DOHH2 (cell line): Measurements from ENCODE around the gene ROR2.

Source experiments
- H3F3A ChIP-seq: fragments of 200-600 bp; sonication (generic), shearing (Covaris generic); 2 replicates; pipeline ENCODE4 v1.6.0; 2016; ENCODE audit warnings: antibody characterized with exemption, mild to moderate bottlenecking; ENCODE audit not compliant: control insufficient read depth, insufficient read depth
- H3K27ac ChIP-seq: fragments of 200-600 bp; sonication (generic); 2 replicates; pipeline ENCODE4 v1.5.1; 2014; ENCODE audit warnings: low read depth, mild to moderate bottlenecking, low read length, moderate library complexity
- H3K27me3 ChIP-seq: fragments of 200-600 bp; sonication (generic); 2 replicates; pipeline ENCODE4 v1.6.1; 2014; ENCODE audit warnings: mild to moderate bottlenecking, low read length, mixed read lengths; ENCODE audit not compliant: control insufficient read depth
- H3K36me3 ChIP-seq: fragments of 200-600 bp; sonication (generic); 2 replicates; pipeline ENCODE4 v1.6.1; 2014; ENCODE audit warnings: mild to moderate bottlenecking, low read length, moderate library complexity, mixed read lengths; ENCODE audit not compliant: control insufficient read depth
- H3K4me1 ChIP-seq: fragments of 200-600 bp; sonication (generic); 2 replicates; pipeline ENCODE4 v1.6.1; 2014; ENCODE audit warnings: mild to moderate bottlenecking, low read length, mixed read lengths; ENCODE audit not compliant: control insufficient read depth
- H3K4me2 ChIP-seq: fragments of 200-600 bp; sonication (generic); 2 replicates; pipeline ENCODE4 v1.6.0; 2014; ENCODE audit warnings: mild to moderate bottlenecking, low read length, moderate library complexity
- H3K4me3 ChIP-seq: fragments of 200-600 bp; sonication (generic); 2 replicates; pipeline ENCODE4 v1.5.1; 2014; ENCODE audit warnings: mild to moderate bottlenecking, low read length, mixed read lengths
- H3K79me2 ChIP-seq: fragments of 200-600 bp; sonication (generic); 2 replicates; pipeline ENCODE4 v1.6.1; 2014; ENCODE audit warnings: mild to moderate bottlenecking, low read length, mixed read lengths; ENCODE audit not compliant: control insufficient read depth
- H3K9me2 ChIP-seq: fragments of 200-600 bp; sonication (generic); replicated peaks from 2 replicates; pipeline ENCODE4 v1.6.1; 2014; ENCODE audit warnings: mild to moderate bottlenecking, low read length, mixed read lengths; ENCODE audit not compliant: control insufficient read depth
- H3K9me3 ChIP-seq: fragments of 200-600 bp; sonication (generic); 2 replicates; pipeline ENCODE4 v1.6.1; 2014; ENCODE audit warnings: antibody characterized with exemption, low read length, mixed read lengths; ENCODE audit not compliant: control insufficient read depth, insufficient read depth
- H4K20me1 ChIP-seq: fragments of 200-600 bp; sonication (generic); 2 replicates; pipeline ENCODE4 v1.6.0; 2014; ENCODE audit warnings: low read depth, mild to moderate bottlenecking, antibody characterized with exemption, low read length, moderate library complexity; ENCODE audit not compliant: control insufficient read depth, insufficient read depth
- EZH2phosphoT487 ChIP-seq: fragments of 200-600 bp; sonication (generic); IDR thresholded peaks from 2 replicates; pipeline ENCODE4 v1.6.1; 2017; ENCODE audit warnings: borderline replicate concordance, mild to moderate bottlenecking, antibody characterized with exemption, low read length, moderate library complexity, mixed read lengths
- TF ChIP-seq, protein P1 (sequence below): fragments of 200-600 bp; sonication (generic); IDR thresholded peaks from one replicate; pipeline ENCODE4 v1.5.1; 2014; ENCODE audit warnings: antibody characterized with exemption, mild to moderate bottlenecking, low read depth, low read length; ENCODE audit not compliant: poor library complexity, severe bottlenecking

The ROR2 gene

DNA sequence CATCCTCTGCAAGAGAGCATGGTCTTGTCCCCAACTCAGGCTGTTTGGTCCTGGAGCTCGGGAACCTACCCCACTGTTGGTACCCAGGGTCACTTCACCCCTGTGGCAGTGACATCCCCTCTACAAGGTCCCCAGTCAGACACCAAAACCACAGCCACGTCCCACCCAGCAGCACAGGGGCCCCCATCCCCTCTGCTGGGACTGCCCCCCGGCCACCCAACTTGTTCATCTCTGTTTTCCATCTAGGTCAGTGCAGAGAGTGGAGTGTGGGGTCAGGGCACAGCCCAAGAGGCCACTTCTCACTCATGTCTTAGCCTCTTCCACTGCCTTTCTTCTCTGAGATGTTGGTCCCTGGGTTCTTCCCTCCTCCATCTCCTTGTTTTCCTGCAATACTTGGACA, 292.5 kb downstream of the ROR2 start:
- TF ChIP-seq EZH2phosphoT487 = no peak
- TF ChIP-seq, protein P1, sequence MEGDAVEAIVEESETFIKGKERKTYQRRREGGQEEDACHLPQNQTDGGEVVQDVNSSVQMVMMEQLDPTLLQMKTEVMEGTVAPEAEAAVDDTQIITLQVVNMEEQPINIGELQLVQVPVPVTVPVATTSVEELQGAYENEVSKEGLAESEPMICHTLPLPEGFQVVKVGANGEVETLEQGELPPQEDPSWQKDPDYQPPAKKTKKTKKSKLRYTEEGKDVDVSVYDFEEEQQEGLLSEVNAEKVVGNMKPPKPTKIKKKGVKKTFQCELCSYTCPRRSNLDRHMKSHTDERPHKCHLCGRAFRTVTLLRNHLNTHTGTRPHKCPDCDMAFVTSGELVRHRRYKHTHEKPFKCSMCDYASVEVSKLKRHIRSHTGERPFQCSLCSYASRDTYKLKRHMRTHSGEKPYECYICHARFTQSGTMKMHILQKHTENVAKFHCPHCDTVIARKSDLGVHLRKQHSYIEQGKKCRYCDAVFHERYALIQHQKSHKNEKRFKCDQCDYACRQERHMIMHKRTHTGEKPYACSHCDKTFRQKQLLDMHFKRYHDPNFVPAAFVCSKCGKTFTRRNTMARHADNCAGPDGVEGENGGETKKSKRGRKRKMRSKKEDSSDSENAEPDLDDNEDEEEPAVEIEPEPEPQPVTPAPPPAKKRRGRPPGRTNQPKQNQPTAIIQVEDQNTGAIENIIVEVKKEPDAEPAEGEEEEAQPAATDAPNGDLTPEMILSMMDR = no peak
- H3K27ac ChIP-seq = no peak overlapping the region
- no peaks in the 10 kb centered on the region for H3K79me2 ChIP-seq
- H3K36me3 ChIP-seq = no peaks in the 10 kb centered on the region
- no peaks in the 10 kb centered on the region for H3K9me2 ChIP-seq
- H4K20me1 ChIP-seq = no peaks in the 10 kb centered on the region
- no peaks in the 10 kb centered on the region for H3K4me1 ChIP-seq
- H3K4me3 ChIP-seq = no peak overlapping the region
- H3K27me3 ChIP-seq = 0 out of 2 replicates have a peak, but pooled peaks cover 2% of the 10 kb centered on the region
- no peaks in the 10 kb centered on the region for H3F3A ChIP-seq
- H3K9me3 ChIP-seq = no peaks in the 10 kb centered on the region
- H3K4me2 ChIP-seq = no peak overlapping the region

DNA sequence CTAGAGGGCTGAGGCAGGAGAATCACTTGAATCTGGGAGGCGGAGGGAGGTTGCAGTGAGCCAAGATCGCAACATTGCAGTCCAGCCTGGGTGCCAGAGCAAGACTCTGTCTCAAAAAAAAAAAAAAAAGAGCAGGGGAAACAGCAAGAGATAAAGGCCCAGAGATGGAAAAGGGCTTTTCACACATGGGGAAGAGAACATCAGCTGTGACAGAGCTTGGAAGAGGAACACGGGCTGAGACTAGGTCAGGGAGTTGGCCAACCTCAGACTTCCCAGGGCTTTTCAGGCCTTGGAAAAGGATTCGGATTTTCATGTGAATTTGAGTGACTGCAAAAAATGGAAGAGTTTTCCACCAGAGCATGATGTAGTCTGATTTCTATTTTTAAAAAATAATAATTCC, 294.4 kb downstream of the ROR2 start:
- Histone ChIP-seq H3K9me2 (no peaks in the 10 kb centered on the region), H3K36me3 (no peaks in the 10 kb centered on the region), H3K9me3 (no peaks in the 10 kb centered on the region), H3F3A (no peaks in the 10 kb centered on the region), H3K4me3 (no peak overlapping the region), H3K79me2 (no peaks in the 10 kb centered on the region), H4K20me1 (no peaks in the 10 kb centered on the region), H3K27ac (no peak overlapping the region), H3K27me3 (peaks cover 7% of the 10 kb centered on the region; the same call in 1 of the 2 replicates), H3K4me1 (no peaks in the 10 kb centered on the region), H3K4me2 (no peak overlapping the region)
- TF ChIP-seq EZH2phosphoT487 = no peak

GRCh38 chr9:91655215-91655614, 294.8 kb downstream of the ROR2 start:
- no peaks in the 10 kb centered on the region for H3K36me3 ChIP-seq
- no peak for TF ChIP-seq EZH2phosphoT487
- TF ChIP-seq, protein P1 = no peak
- H3K79me2 ChIP-seq = no peaks in the 10 kb centered on the region
- no peak overlapping the region for H3K27ac ChIP-seq
- no peaks in the 10 kb centered on the region for H3F3A ChIP-seq
- no peaks in the 10 kb centered on the region for H3K9me2 ChIP-seq
- H3K9me3 ChIP-seq = no peaks in the 10 kb centered on the region
- no peaks in the 10 kb centered on the region for H3K4me1 ChIP-seq
- no peak overlapping the region for H3K4me2 ChIP-seq
- no peaks in the 10 kb centered on the region for H4K20me1 ChIP-seq
- no peak overlapping the region for H3K4me3 ChIP-seq
- H3K27me3 ChIP-seq = peaks cover 10% of the 10 kb centered on the region; the same call in 1 of the 2 replicates

GRCh38 chr9:91654527-91654926, 295.5 kb downstream of the ROR2 start:
- no peak overlapping the region for H3K27ac ChIP-seq
- H4K20me1 ChIP-seq = no peaks in the 10 kb centered on the region
- H3F3A ChIP-seq = no peaks in the 10 kb centered on the region
- H3K9me2 ChIP-seq = no peaks in the 10 kb centered on the region
- H3K4me2 ChIP-seq = no peak overlapping the region
- no peaks in the 10 kb centered on the region for H3K79me2 ChIP-seq
- no peaks in the 10 kb centered on the region for H3K9me3 ChIP-seq
- no peaks in the 10 kb centered on the region for H3K4me1 ChIP-seq
- TF ChIP-seq, protein P1 = no peak
- TF ChIP-seq EZH2phosphoT487 = no peak
- peaks cover 10% of the 10 kb centered on the region; the same call in 1 of the 2 replicates for H3K27me3 ChIP-seq
- no peaks in the 10 kb centered on the region for H3K36me3 ChIP-seq
- H3K4me3 ChIP-seq = no peak overlapping the region
